IMR-90 (cell line): ENCODE measurements around the gene ARHGDIA. TPM values are rescaled to one million over a fixed set of nuclear protein-coding genes. Genes with fewer than 3 reads are reported as not detected.

Experiments
- ATAC-seq: fragments of 200-7000 bp; cut with Tn5 transposase; 2 replicates; pipeline ENCODE4 v1.9.1; 2020; ENCODE audit warnings: low read depth, mild to moderate bottlenecking, moderate library complexity
- BruUV-seq: library from RNA; stranded (reverse); fragments of 400-500 nt; replicated peaks from 2 replicates; lab custom pipeline; 2021; lab: Mats Ljungman, UMichigan
- CTCF ChIA-PET: fragments of 300-600 bp; formaldehyde crosslinking; extraction: SDS; loops from one replicate; lab custom pipeline; 2021; ENCODE audit warnings: antibody characterized with exemption; lab: Yijun Ruan, JAX
- POLR2A ChIA-PET: fragments of 300-600 bp; sonication (Branson Sonifier 250); formaldehyde crosslinking; loops from one replicate; lab custom pipeline; 2022; ENCODE audit warnings: antibody characterized with exemption; ENCODE audit not compliant: unreplicated experiment; lab: Charles Lee
- DNase-seq: peaks from one replicate; pipeline ENCODE4 v3.0.0; 2013
- H2AFZ ChIP-seq: replicated peaks from 2 replicates; pipeline ENCODE3; 2013; ENCODE audit warnings: low read length, mild to moderate bottlenecking; ENCODE audit not compliant: poor library complexity
- H2AK5ac ChIP-seq: 2 replicates; pipeline ENCODE4 v1.6.1; 2013; ENCODE audit warnings: low read depth, low read length, inconsistent platforms
- H2AK9ac ChIP-seq: replicated peaks from 2 replicates; pipeline ENCODE3; 2013; ENCODE audit warnings: mild to moderate bottlenecking, low read depth, low read length, moderate library complexity; ENCODE audit not compliant: poor library complexity
- H2BK120ac ChIP-seq: 2 replicates; pipeline ENCODE4 v1.6.1; 2013; ENCODE audit warnings: low read depth, low read length, inconsistent platforms
- H2BK15ac ChIP-seq: 3 replicates; pipeline ENCODE4 v1.6.1; 2013; ENCODE audit warnings: low read depth, low read length, inconsistent platforms
- H2BK20ac ChIP-seq: 2 replicates; pipeline ENCODE4 v1.6.1; 2013; ENCODE audit warnings: low read depth, mild to moderate bottlenecking, inconsistent platforms, low read length, moderate library complexity
- H2BK5ac ChIP-seq: 2 replicates; pipeline ENCODE4 v1.6.1; 2013; ENCODE audit warnings: mild to moderate bottlenecking, low read depth, low read length, inconsistent platforms; ENCODE audit not compliant: poor library complexity, severe bottlenecking
- H3K14ac ChIP-seq: replicated peaks from 2 replicates; pipeline ENCODE4 v1.6.1; 2013; ENCODE audit warnings: low read depth, low read length, inconsistent platforms
- H3K18ac ChIP-seq: 2 replicates; pipeline ENCODE4 v1.6.1; 2013; ENCODE audit warnings: low read depth, low read length, control low read depth
- H3K23ac ChIP-seq: 2 replicates; pipeline ENCODE4 v1.6.1; 2013; ENCODE audit warnings: low read depth, low read length, inconsistent platforms
- H3K27ac ChIP-seq: 2 replicates; pipeline ENCODE4 v1.5.1; 2013; ENCODE audit warnings: mild to moderate bottlenecking, control low read depth, low read length; ENCODE audit not compliant: insufficient read depth
- H3K27me3 ChIP-seq: 2 replicates; pipeline ENCODE4 v1.6.1; 2013; ENCODE audit warnings: low read length; ENCODE audit not compliant: control insufficient read depth, insufficient read depth
- H3K36me3 ChIP-seq: 2 replicates; pipeline ENCODE4 v1.6.1; 2013; ENCODE audit warnings: low read length, mixed read lengths; ENCODE audit not compliant: control insufficient read depth, insufficient read depth
- H3K4ac ChIP-seq: 2 replicates; pipeline ENCODE4 v1.6.1; 2013; ENCODE audit warnings: low read depth, low read length, inconsistent platforms
- H3K4me1 ChIP-seq: 2 replicates; pipeline ENCODE4 v1.6.1; 2013; ENCODE audit warnings: low read length, mixed read lengths; ENCODE audit not compliant: control insufficient read depth, insufficient read depth
- H3K4me2 ChIP-seq: 2 replicates; pipeline ENCODE4 v1.6.1; 2013; ENCODE audit warnings: low read depth, mild to moderate bottlenecking, control low read depth, low read length, moderate library complexity
- H3K4me3 ChIP-seq: 2 replicates; pipeline ENCODE4 v1.5.1; 2013; ENCODE audit warnings: low read depth, mild to moderate bottlenecking, control low read depth, low read length, moderate library complexity; ENCODE audit not compliant: insufficient read depth
- H3K56ac ChIP-seq: 2 replicates; pipeline ENCODE4 v1.6.1; 2013; ENCODE audit warnings: low read length, inconsistent platforms; ENCODE audit not compliant: insufficient read depth; ENCODE audit errors: extremely low read depth
- H3K79me1 ChIP-seq, 2 experiments: 2 replicates each; pipeline ENCODE4 v1.6.1; 2013; ENCODE audit warnings: low read length in 2 of 2, inconsistent platforms in 1 of 2, low read depth in 1 of 2
- H3K9ac ChIP-seq: 2 replicates; pipeline ENCODE4 v1.6.1; 2013; ENCODE audit warnings: low read depth, low read length, control low read depth
- H3K9me1 ChIP-seq: 2 replicates; pipeline ENCODE4 v1.6.1; 2013; ENCODE audit warnings: low read length, inconsistent platforms; ENCODE audit not compliant: insufficient read depth
- H3K9me3 ChIP-seq: 2 replicates; pipeline ENCODE4 v1.6.1; 2013; ENCODE audit warnings: low read length; ENCODE audit not compliant: control insufficient read depth, insufficient read depth
- H4K20me1 ChIP-seq: 2 replicates; pipeline ENCODE4 v1.6.1; 2013; ENCODE audit warnings: low read length, inconsistent platforms; ENCODE audit not compliant: insufficient read depth
- H4K5ac ChIP-seq: 2 replicates; pipeline ENCODE4 v1.6.1; 2013; ENCODE audit warnings: mild to moderate bottlenecking, low read depth, low read length, control low read depth
- H4K8ac ChIP-seq, 2 experiments: 2 replicates each; pipeline ENCODE4 v1.6.1; 2013; ENCODE audit warnings: low read depth in 2 of 2, low read length in 2 of 2, control low read depth in 1 of 2, inconsistent platforms in 1 of 2
- H4K91ac ChIP-seq: 2 replicates; pipeline ENCODE4 v1.6.1; 2013; ENCODE audit warnings: low read depth, low read length, inconsistent platforms; ENCODE audit not compliant: insufficient read depth
- BHLHE40 ChIP-seq: fragments of 150-350 bp; IDR thresholded peaks from 2 replicates; pipeline ENCODE4 v1.6.1; 2016; ENCODE audit warnings: mild to moderate bottlenecking, low read depth, low read length
- CEBPB ChIP-seq: IDR thresholded peaks from 2 replicates; pipeline ENCODE4 v1.6.1; 2012; ENCODE audit warnings: low read depth, low read length, improper control_type of control experiment
- CHD1 ChIP-seq: IDR thresholded peaks from 2 replicates; pipeline ENCODE4 v1.6.1; 2012; ENCODE audit warnings: low read depth, low read length, improper control_type of control experiment
- MAZ ChIP-seq: IDR thresholded peaks from 2 replicates; pipeline ENCODE4 v1.6.1; 2012; ENCODE audit warnings: low read depth, mild to moderate bottlenecking, low read length, improper control_type of control experiment, moderate library complexity, borderline replicate concordance
- MXI1 ChIP-seq: IDR thresholded peaks from 2 replicates; pipeline ENCODE4 v1.6.1; 2012; ENCODE audit warnings: low read depth, mild to moderate bottlenecking, low read length, moderate library complexity, borderline replicate concordance
- RAD21 ChIP-seq: IDR thresholded peaks from 2 replicates; pipeline ENCODE4 v1.6.1; 2012; ENCODE audit warnings: low read length, improper control_type of control experiment
- RCOR1 ChIP-seq: IDR thresholded peaks from 2 replicates; pipeline ENCODE4 v1.6.1; 2012; ENCODE audit warnings: mild to moderate bottlenecking, low read length, improper control_type of control experiment; ENCODE audit not compliant: insufficient replicate concordance
- RFX5 ChIP-seq: IDR thresholded peaks from 2 replicates; pipeline ENCODE4 v1.8.0; 2012; ENCODE audit warnings: low read depth, mild to moderate bottlenecking, low read length, moderate library complexity
- USF2 ChIP-seq: fragments of 150-350 bp; IDR thresholded peaks from 2 replicates; pipeline ENCODE4 v1.6.1; 2017; ENCODE audit warnings: mild to moderate bottlenecking, antibody characterized with exemption, low read length, low read depth
- WGBS, 2 experiments: methylation state at CpG; one replicate each; pipeline versions ENCODE4 v1.1.5 to v1.1.7; 2013; ENCODE audit warnings: missing lambda C conversion rate in 2 of 2; ENCODE audit not compliant: insufficient read length in 1 of 2; ENCODE audit errors: extremely low coverage in 2 of 2; 5-methylcytosine and 5-hydroxymethylcytosine counted together
- dilution Hi-C: fragments of 300-500 bp; cut with HindIII; formaldehyde crosslinking; loops from one replicate; pipeline ENCODE4 v1.14.3; 2018; ENCODE audit warnings: low sequenced_read_pairs; ENCODE audit not compliant: unreplicated experiment
- in situ Hi-C: fragments of 300-500 bp; cut with MboI; formaldehyde crosslinking; loops from 3 replicates; pipeline ENCODE4 v1.14.3; 2019; ENCODE audit warnings: low sequenced_read_pairs, inconsistent platforms, mixed read lengths
- intact Hi-C: fragments of 100-400 bp; cut with micrococcal nuclease; formaldehyde crosslinking; loops from 2 replicates; pipeline ENCODE4 v1.10.0; 2022
- polyA plus RNA-seq, 3 experiments: library from polyadenylated mRNA; depleted of rRNA; stranded (reverse); fragments of >200 nt; gene quantifications; 2 replicates each; pipeline ENCODE4 v1.2.3, GENCODE V29; 2012; ENCODE audit warnings: low replicate concordance in 1 of 3
- total RNA-seq: library from RNA; depleted of rRNA; stranded (reverse); fragments of >200 nt; gene quantifications from 2 replicates; pipeline ENCODE4 v1.2.3, GENCODE V29; 2012
- TF ChIP-seq, protein P1 (sequence below): fragments of 150-350 bp; IDR thresholded peaks from 2 replicates; pipeline ENCODE4 v1.6.1; 2016; ENCODE audit warnings: low read depth, mild to moderate bottlenecking, low read length, moderate library complexity, borderline replicate concordance
- TF ChIP-seq, protein P2 (sequence below): conservative IDR thresholded peaks from 2 replicates; pipeline ENCODE4 v1.5.1; 2012; ENCODE audit warnings: mild to moderate bottlenecking, low read depth, low read length, improper control_type of control experiment

Gene ARHGDIA
- total and polyA plus RNA-seq, 2 of the 4 experiments (the other 2 are of a cell fraction) = 62.7 to 362 TPM

DNA sequence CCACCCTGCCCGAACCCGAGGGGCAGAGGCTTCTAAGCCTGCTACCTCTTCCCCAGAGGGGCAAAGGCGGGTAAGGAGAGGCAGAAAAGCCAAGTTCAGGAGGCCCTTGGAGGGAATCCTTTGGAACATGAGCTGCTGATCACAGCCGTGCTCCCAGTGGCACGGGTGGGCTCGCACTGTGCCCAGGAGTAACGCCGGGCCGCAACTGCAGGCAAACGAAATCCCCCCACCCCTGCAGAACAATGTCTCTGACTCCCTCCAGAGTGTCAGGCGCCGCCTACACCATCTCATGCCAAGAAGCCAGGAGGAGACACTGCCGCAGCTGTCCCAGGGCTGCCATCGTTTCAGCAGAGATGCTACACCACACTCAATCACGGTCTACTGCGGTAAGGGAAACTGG, 19.7 kb downstream of the ARHGDIA start (continued):
- TF ChIP-seq, protein P1, sequence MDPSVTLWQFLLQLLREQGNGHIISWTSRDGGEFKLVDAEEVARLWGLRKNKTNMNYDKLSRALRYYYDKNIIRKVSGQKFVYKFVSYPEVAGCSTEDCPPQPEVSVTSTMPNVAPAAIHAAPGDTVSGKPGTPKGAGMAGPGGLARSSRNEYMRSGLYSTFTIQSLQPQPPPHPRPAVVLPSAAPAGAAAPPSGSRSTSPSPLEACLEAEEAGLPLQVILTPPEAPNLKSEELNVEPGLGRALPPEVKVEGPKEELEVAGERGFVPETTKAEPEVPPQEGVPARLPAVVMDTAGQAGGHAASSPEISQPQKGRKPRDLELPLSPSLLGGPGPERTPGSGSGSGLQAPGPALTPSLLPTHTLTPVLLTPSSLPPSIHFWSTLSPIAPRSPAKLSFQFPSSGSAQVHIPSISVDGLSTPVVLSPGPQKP = no peak
- TF ChIP-seq MXI1 = no peak

DNA sequence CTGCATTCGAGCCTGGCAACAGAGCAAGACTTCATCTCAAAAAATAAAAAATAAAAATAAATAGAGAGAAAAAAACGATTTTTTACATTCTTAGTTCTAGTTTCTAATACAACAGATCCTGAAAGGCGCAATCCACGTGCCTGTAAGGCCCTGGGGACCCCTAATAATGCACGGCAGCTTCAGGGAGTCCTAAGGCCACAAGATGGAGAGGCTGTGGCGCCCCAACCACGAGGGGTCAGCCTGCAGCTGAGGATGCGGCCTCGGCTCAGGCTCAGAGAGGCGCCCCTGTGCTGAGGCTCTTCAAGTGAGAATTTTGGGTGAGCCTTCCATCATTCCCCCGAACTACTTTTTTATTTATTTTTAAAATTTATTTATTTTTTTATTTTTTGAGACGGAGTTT, 21.7 kb downstream of the ARHGDIA start:
- H3K9me1 ChIP-seq = 0 out of 2 replicates have a peak, but pooled peaks cover 3% of the 10 kb centered on the region
- ATAC-seq = no peak
- dilution Hi-C loops = no loop called here

More for the DNA sequence above, 21.7 kb downstream of the ARHGDIA start:
- no peak overlapping the region for H3K23ac ChIP-seq
- no peak overlapping the region for H4K5ac ChIP-seq
- no peak overlapping the region for H3K18ac ChIP-seq
- no peak overlapping the region for H3K4me2 ChIP-seq
- no TSS peak for BruUV-seq
- DNase-seq = no peak
- no CpG with 5 or more reads among the region's 12 CpGs for WGBS, 2 experiments
- no peak overlapping the region for H2AK9ac ChIP-seq
- H3K27me3 ChIP-seq = no peaks in the 10 kb centered on the region
- no peak overlapping the region for H3K56ac ChIP-seq
- H3K14ac ChIP-seq = no peak overlapping the region
- H2BK5ac ChIP-seq = no peak overlapping the region
- H3K4ac ChIP-seq = no peak overlapping the region
- no peak overlapping the region for H2BK120ac ChIP-seq
- ChIA-PET CTCF (no interaction called here), POLR2A (no interaction called here)
- H2AK5ac ChIP-seq = no peak overlapping the region
- peaks cover 8 to 73% of the 10 kb centered on the region in 2 experiments for H3K79me1 ChIP-seq
- H3K27ac ChIP-seq = no peak overlapping the region
- intact Hi-C loops (no loop called here), in situ Hi-C loops (no loop called here)
- no peak overlapping the region for H4K8ac ChIP-seq
- H3K36me3 ChIP-seq = peaks cover 73% of the 10 kb centered on the region
- no peak overlapping the region for H2AFZ ChIP-seq
- no peak overlapping the region for H3K9ac ChIP-seq
- H2BK15ac ChIP-seq = no peak overlapping the region
- no peak overlapping the region for H2BK20ac ChIP-seq
- H3K9me3 ChIP-seq = no peaks in the 10 kb centered on the region
- H3K4me3 ChIP-seq = no peak overlapping the region
- peaks cover 56% of the 10 kb centered on the region for H4K20me1 ChIP-seq
- H4K91ac ChIP-seq = no peak overlapping the region
- TF ChIP-seq RCOR1 = no peak
- TF ChIP-seq MAZ = no peak
- TF ChIP-seq RFX5 = no peak
- TF ChIP-seq, protein P2, sequence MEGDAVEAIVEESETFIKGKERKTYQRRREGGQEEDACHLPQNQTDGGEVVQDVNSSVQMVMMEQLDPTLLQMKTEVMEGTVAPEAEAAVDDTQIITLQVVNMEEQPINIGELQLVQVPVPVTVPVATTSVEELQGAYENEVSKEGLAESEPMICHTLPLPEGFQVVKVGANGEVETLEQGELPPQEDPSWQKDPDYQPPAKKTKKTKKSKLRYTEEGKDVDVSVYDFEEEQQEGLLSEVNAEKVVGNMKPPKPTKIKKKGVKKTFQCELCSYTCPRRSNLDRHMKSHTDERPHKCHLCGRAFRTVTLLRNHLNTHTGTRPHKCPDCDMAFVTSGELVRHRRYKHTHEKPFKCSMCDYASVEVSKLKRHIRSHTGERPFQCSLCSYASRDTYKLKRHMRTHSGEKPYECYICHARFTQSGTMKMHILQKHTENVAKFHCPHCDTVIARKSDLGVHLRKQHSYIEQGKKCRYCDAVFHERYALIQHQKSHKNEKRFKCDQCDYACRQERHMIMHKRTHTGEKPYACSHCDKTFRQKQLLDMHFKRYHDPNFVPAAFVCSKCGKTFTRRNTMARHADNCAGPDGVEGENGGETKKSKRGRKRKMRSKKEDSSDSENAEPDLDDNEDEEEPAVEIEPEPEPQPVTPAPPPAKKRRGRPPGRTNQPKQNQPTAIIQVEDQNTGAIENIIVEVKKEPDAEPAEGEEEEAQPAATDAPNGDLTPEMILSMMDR = no peak
- TF ChIP-seq CEBPB = no peak
- TF ChIP-seq BHLHE40 = no peak
- TF ChIP-seq CHD1 = no peak
- TF ChIP-seq, protein P1 = no peak
- TF ChIP-seq RAD21 = no peak
- TF ChIP-seq USF2 = no peak
- no peaks in the 10 kb centered on the region for H3K4me1 ChIP-seq
